Osteocyte (in vitro differentiated cells): Measurements from ENCODE around the gene GRIN1. TPM values are rescaled to one million over a fixed set of nuclear protein-coding genes. Genes with fewer than 3 reads are reported as not detected.

Source experiments
- DNase-seq: peaks from one replicate; pipeline ENCODE4 v3.0.0; 2021; ENCODE audit warnings: mixed read lengths; ENCODE audit not compliant: unreplicated experiment; ENCODE audit errors: extremely low spot score
- H3K27ac Mint-ChIP-seq: one replicate; pipeline ENCODE4 v1.8.0; 2021; ENCODE audit warnings: mild to moderate bottlenecking, mixed read lengths; ENCODE audit not compliant: unreplicated experiment
- H3K27me3 Mint-ChIP-seq: one replicate; pipeline ENCODE4 v1.8.0; 2021; ENCODE audit warnings: mixed read lengths; ENCODE audit not compliant: unreplicated experiment
- H3K36me3 Mint-ChIP-seq: one replicate; pipeline ENCODE4 v1.8.0; 2021; ENCODE audit warnings: mixed read lengths; ENCODE audit not compliant: unreplicated experiment
- H3K4me1 Mint-ChIP-seq: one replicate; pipeline ENCODE4 v1.8.0; 2021; ENCODE audit warnings: mixed read lengths; ENCODE audit not compliant: unreplicated experiment
- H3K4me3 Mint-ChIP-seq: one replicate; pipeline ENCODE4 v1.8.0; 2021; ENCODE audit warnings: mild to moderate bottlenecking, moderate library complexity, mixed read lengths; ENCODE audit not compliant: unreplicated experiment
- H3K9me3 Mint-ChIP-seq: one replicate; pipeline ENCODE4 v1.8.0; 2021; ENCODE audit warnings: mixed read lengths; ENCODE audit not compliant: unreplicated experiment
- CTCF ChIP-seq: fragments of 200-600 bp; sonication (generic); IDR thresholded peaks from 2 replicates; pipeline ENCODE4 v1.5.0; 2021; ENCODE audit warnings: antibody characterized with exemption, mild to moderate bottlenecking, moderate library complexity
- long read RNA-seq: library from polyadenylated mRNA; unstranded; transcript quantifications from one replicate; pipeline ENCODE4 v2.0.0, GENCODE V29; 2021
- total RNA-seq: library from RNA; stranded (reverse); gene quantifications from 2 replicates; pipeline ENCODE4 v1.2.1, GENCODE V29; 2021

Gene GRIN1
- total RNA-seq: not detected in 2 replicates
- long read RNA-seq: 0 reads

DNA sequence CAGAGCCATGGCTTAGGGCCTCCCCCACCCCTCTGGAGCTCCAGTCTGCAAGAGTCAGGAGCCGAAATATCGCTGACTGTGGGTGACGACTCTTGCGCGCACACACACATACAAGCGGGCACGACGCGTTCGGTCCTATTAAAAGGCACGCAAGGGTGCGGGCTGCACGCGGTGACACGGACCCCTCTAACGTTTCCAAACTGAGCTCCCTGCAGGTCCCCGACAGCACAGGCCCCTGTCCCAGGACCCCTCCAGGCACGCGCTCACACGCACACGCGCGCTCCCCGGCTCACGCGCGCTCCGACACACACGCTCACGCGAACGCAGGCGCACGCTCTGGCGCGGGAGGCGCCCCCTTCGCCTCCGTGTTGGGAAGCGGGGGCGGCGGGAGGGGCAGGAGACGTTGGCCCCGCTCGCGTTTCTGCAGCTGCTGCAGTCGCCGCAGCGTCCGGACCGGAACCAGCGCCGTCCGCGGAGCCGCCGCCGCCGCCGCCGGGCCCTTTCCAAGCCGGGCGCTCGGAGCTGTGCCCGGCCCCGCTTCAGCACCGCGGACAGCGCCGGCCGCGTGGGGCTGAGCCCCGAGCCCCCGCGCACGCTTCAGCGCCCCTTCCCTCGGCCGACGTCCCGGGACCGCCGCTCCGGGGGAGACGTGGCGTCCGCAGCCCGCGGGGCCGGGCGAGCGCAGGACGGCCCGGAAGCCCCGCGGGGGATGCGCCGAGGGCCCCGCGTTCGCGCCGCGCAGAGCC lies at the start of gene GRIN1:
TSS of gene GRIN1 (plus strand) at position 433 of the 746 bp plus-strand sequence. CDS start 333 bp downstream, outside the sequence.
- Mint-ChIP-seq H3K4me1 (no peaks in the 10 kb centered on the region), H3K9me3 (no peaks in the 10 kb centered on the region), H3K4me3 (no peak within 1 kb of the TSS), H3K36me3 (no peaks in the 10 kb centered on the region), H3K27me3 (peaks cover 35% of the 10 kb centered on the region), H3K27ac (no peak within 1 kb of the TSS)
- TF ChIP-seq CTCF: no peak
- peak; percentile 86 for DNase-seq

GRCh38 chr9:137089232-137089947 lies 49.6 kb upstream of the GRIN1 start:
- TF ChIP-seq CTCF: no peak
- no peaks in the 10 kb centered on the region for H3K9me3 Mint-ChIP-seq
- H3K36me3 Mint-ChIP-seq: peaks cover 21% of the 10 kb centered on the region
- no peak overlapping the region for H3K4me3 Mint-ChIP-seq
- no peak for DNase-seq
- H3K4me1 Mint-ChIP-seq: peaks cover 28% of the 10 kb centered on the region
- H3K27ac Mint-ChIP-seq: peak overlapping the region; percentile 38
- H3K27me3 Mint-ChIP-seq: no peaks in the 10 kb centered on the region

DNA sequence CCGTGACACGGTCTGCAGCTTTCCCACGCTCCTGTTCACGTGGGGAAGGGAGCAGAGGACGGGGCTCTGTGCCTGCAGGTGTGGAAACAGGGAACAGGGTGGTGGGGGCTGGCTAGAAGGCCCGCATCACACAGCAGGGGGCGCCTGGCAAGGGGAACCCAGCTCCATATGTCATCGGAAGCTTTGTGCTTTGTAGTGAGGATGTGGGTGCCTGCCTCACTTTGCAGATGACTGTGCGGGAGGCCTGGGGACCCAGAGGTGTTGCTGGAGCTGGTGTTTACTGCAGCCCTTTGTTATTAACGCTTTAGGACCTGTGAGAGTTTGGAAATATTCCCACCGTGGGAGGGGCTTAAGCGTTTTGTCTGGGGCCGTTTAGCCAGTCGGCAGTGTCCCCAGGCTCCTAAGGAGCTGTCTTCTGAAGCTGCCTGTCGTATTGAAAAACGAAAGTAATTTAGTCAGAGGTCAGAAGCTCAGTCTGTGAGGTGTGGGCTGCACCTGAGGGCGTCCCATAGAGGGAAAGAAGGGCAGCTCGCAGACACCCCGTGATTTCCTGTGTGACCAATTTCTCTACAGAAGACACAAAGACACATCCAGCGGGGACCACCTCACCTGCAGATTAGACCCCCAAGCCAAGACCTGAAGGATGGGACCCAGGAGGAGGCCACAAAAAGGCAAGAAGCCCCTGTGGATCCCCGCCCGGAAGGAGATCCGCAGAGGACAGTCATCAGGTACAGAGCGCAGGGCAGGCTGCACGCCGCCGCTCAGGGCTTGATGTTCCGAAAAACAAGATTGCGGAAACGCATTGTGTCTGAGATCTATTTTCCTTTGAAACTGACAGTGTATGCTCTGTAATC lies 43.1 kb upstream of the GRIN1 start:
- Mint-ChIP-seq H3K4me3 (no peak overlapping the region), H3K9me3 (no peaks in the 10 kb centered on the region), H3K27ac (no peak overlapping the region), H3K4me1 (no peaks in the 10 kb centered on the region), H3K36me3 (peaks cover 37% of the 10 kb centered on the region), H3K27me3 (no peaks in the 10 kb centered on the region)
- no peak for DNase-seq
- no peak for TF ChIP-seq CTCF

- no peaks in the 10 kb centered on the region for H3K27me3 Mint-ChIP-seq
- no peaks in the 10 kb centered on the region for H3K9me3 Mint-ChIP-seq
- no peak overlapping the region for H3K4me3 Mint-ChIP-seq
- no peak for DNase-seq
- no peak overlapping the region for H3K27ac Mint-ChIP-seq
- no peak for TF ChIP-seq CTCF
- H3K4me1 Mint-ChIP-seq: no peaks in the 10 kb centered on the region
- H3K36me3 Mint-ChIP-seq: peaks cover 37% of the 10 kb centered on the region
Observed at GRCh38 chr9:137096785-137097546, 42.0 kb upstream of the GRIN1 start.
